IMR-90 (cell line): ENCODE results near the gene ACSS1. TPM values are rescaled to one million over a fixed set of nuclear protein-coding genes. Genes with fewer than 3 reads are reported as not detected.

Experiments used
- ATAC-seq: fragments of 200-7000 bp; cut with Tn5 transposase; 2 replicates; pipeline ENCODE4 v1.9.1; 2020; ENCODE audit warnings: low read depth, mild to moderate bottlenecking, moderate library complexity
- BruUV-seq: library from RNA; stranded (reverse); fragments of 400-500 nt; replicated peaks from 2 replicates; lab custom pipeline; 2021; lab: Mats Ljungman, UMichigan
- CTCF ChIA-PET: fragments of 300-600 bp; formaldehyde crosslinking; extraction: SDS; loops from one replicate; lab custom pipeline; 2021; ENCODE audit warnings: antibody characterized with exemption; lab: Yijun Ruan, JAX
- POLR2A ChIA-PET: fragments of 300-600 bp; sonication (Branson Sonifier 250); formaldehyde crosslinking; loops from one replicate; lab custom pipeline; 2022; ENCODE audit warnings: antibody characterized with exemption; ENCODE audit not compliant: unreplicated experiment; lab: Charles Lee
- DNase-seq: peaks from one replicate; pipeline ENCODE4 v3.0.0; 2013
- H2AFZ ChIP-seq: replicated peaks from 2 replicates; pipeline ENCODE3; 2013; ENCODE audit warnings: low read length, mild to moderate bottlenecking; ENCODE audit not compliant: poor library complexity
- H2AK5ac ChIP-seq: 2 replicates; pipeline ENCODE4 v1.6.1; 2013; ENCODE audit warnings: low read depth, low read length, inconsistent platforms
- H2AK9ac ChIP-seq: replicated peaks from 2 replicates; pipeline ENCODE3; 2013; ENCODE audit warnings: mild to moderate bottlenecking, low read depth, low read length, moderate library complexity; ENCODE audit not compliant: poor library complexity
- H2BK120ac ChIP-seq: 2 replicates; pipeline ENCODE4 v1.6.1; 2013; ENCODE audit warnings: low read depth, low read length, inconsistent platforms
- H2BK15ac ChIP-seq: 3 replicates; pipeline ENCODE4 v1.6.1; 2013; ENCODE audit warnings: low read depth, low read length, inconsistent platforms
- H2BK20ac ChIP-seq: 2 replicates; pipeline ENCODE4 v1.6.1; 2013; ENCODE audit warnings: low read depth, mild to moderate bottlenecking, inconsistent platforms, low read length, moderate library complexity
- H2BK5ac ChIP-seq: 2 replicates; pipeline ENCODE4 v1.6.1; 2013; ENCODE audit warnings: mild to moderate bottlenecking, low read depth, low read length, inconsistent platforms; ENCODE audit not compliant: poor library complexity, severe bottlenecking
- H3K14ac ChIP-seq: replicated peaks from 2 replicates; pipeline ENCODE4 v1.6.1; 2013; ENCODE audit warnings: low read depth, low read length, inconsistent platforms
- H3K18ac ChIP-seq: 2 replicates; pipeline ENCODE4 v1.6.1; 2013; ENCODE audit warnings: low read depth, low read length, control low read depth
- H3K23ac ChIP-seq: 2 replicates; pipeline ENCODE4 v1.6.1; 2013; ENCODE audit warnings: low read depth, low read length, inconsistent platforms
- H3K27ac ChIP-seq: 2 replicates; pipeline ENCODE4 v1.5.1; 2013; ENCODE audit warnings: mild to moderate bottlenecking, control low read depth, low read length; ENCODE audit not compliant: insufficient read depth
- H3K27me3 ChIP-seq: 2 replicates; pipeline ENCODE4 v1.6.1; 2013; ENCODE audit warnings: low read length; ENCODE audit not compliant: control insufficient read depth, insufficient read depth
- H3K36me3 ChIP-seq: 2 replicates; pipeline ENCODE4 v1.6.1; 2013; ENCODE audit warnings: low read length, mixed read lengths; ENCODE audit not compliant: control insufficient read depth, insufficient read depth
- H3K4ac ChIP-seq: 2 replicates; pipeline ENCODE4 v1.6.1; 2013; ENCODE audit warnings: low read depth, low read length, inconsistent platforms
- H3K4me1 ChIP-seq: 2 replicates; pipeline ENCODE4 v1.6.1; 2013; ENCODE audit warnings: low read length, mixed read lengths; ENCODE audit not compliant: control insufficient read depth, insufficient read depth
- H3K4me2 ChIP-seq: 2 replicates; pipeline ENCODE4 v1.6.1; 2013; ENCODE audit warnings: low read depth, mild to moderate bottlenecking, control low read depth, low read length, moderate library complexity
- H3K4me3 ChIP-seq: 2 replicates; pipeline ENCODE4 v1.5.1; 2013; ENCODE audit warnings: low read depth, mild to moderate bottlenecking, control low read depth, low read length, moderate library complexity; ENCODE audit not compliant: insufficient read depth
- H3K56ac ChIP-seq: 2 replicates; pipeline ENCODE4 v1.6.1; 2013; ENCODE audit warnings: low read length, inconsistent platforms; ENCODE audit not compliant: insufficient read depth; ENCODE audit errors: extremely low read depth
- H3K79me1 ChIP-seq, 2 experiments: 2 replicates each; pipeline ENCODE4 v1.6.1; 2013; ENCODE audit warnings: low read length in 2 of 2, inconsistent platforms in 1 of 2, low read depth in 1 of 2
- H3K9ac ChIP-seq: 2 replicates; pipeline ENCODE4 v1.6.1; 2013; ENCODE audit warnings: low read depth, low read length, control low read depth
- H3K9me1 ChIP-seq: 2 replicates; pipeline ENCODE4 v1.6.1; 2013; ENCODE audit warnings: low read length, inconsistent platforms; ENCODE audit not compliant: insufficient read depth
- H3K9me3 ChIP-seq: 2 replicates; pipeline ENCODE4 v1.6.1; 2013; ENCODE audit warnings: low read length; ENCODE audit not compliant: control insufficient read depth, insufficient read depth
- H4K20me1 ChIP-seq: 2 replicates; pipeline ENCODE4 v1.6.1; 2013; ENCODE audit warnings: low read length, inconsistent platforms; ENCODE audit not compliant: insufficient read depth
- H4K5ac ChIP-seq: 2 replicates; pipeline ENCODE4 v1.6.1; 2013; ENCODE audit warnings: mild to moderate bottlenecking, low read depth, low read length, control low read depth
- H4K8ac ChIP-seq, 2 experiments: 2 replicates each; pipeline ENCODE4 v1.6.1; 2013; ENCODE audit warnings: low read depth in 2 of 2, low read length in 2 of 2, control low read depth in 1 of 2, inconsistent platforms in 1 of 2
- H4K91ac ChIP-seq: 2 replicates; pipeline ENCODE4 v1.6.1; 2013; ENCODE audit warnings: low read depth, low read length, inconsistent platforms; ENCODE audit not compliant: insufficient read depth
- NFE2L2 ChIP-seq: fragments of 150-350 bp; IDR thresholded peaks from 2 replicates; pipeline ENCODE4 v1.6.1; 2016; ENCODE audit warnings: low read depth, mild to moderate bottlenecking, low read length
- RCOR1 ChIP-seq: IDR thresholded peaks from 2 replicates; pipeline ENCODE4 v1.6.1; 2012; ENCODE audit warnings: mild to moderate bottlenecking, low read length, improper control_type of control experiment; ENCODE audit not compliant: insufficient replicate concordance
- WGBS, 2 experiments: methylation state at CpG; one replicate each; pipeline versions ENCODE4 v1.1.5 to v1.1.7; 2013; ENCODE audit warnings: missing lambda C conversion rate in 2 of 2; ENCODE audit not compliant: insufficient read length in 1 of 2; ENCODE audit errors: extremely low coverage in 2 of 2; 5-methylcytosine and 5-hydroxymethylcytosine counted together
- dilution Hi-C: fragments of 300-500 bp; cut with HindIII; formaldehyde crosslinking; loops from one replicate; pipeline ENCODE4 v1.14.3; 2018; ENCODE audit warnings: low sequenced_read_pairs; ENCODE audit not compliant: unreplicated experiment
- in situ Hi-C: fragments of 300-500 bp; cut with MboI; formaldehyde crosslinking; loops from 3 replicates; pipeline ENCODE4 v1.14.3; 2019; ENCODE audit warnings: low sequenced_read_pairs, inconsistent platforms, mixed read lengths
- intact Hi-C: fragments of 100-400 bp; cut with micrococcal nuclease; formaldehyde crosslinking; loops from 2 replicates; pipeline ENCODE4 v1.10.0; 2022
- polyA plus RNA-seq, 3 experiments: library from polyadenylated mRNA; depleted of rRNA; stranded (reverse); fragments of >200 nt; gene quantifications; 2 replicates each; pipeline ENCODE4 v1.2.3, GENCODE V29; 2012; ENCODE audit warnings: low replicate concordance in 1 of 3
- total RNA-seq: library from RNA; depleted of rRNA; stranded (reverse); fragments of >200 nt; gene quantifications from 2 replicates; pipeline ENCODE4 v1.2.3, GENCODE V29; 2012

The ACSS1 gene
- total and polyA plus RNA-seq, 2 of the 4 experiments (the other 2 are of a cell fraction): 0.72 to 1.2 TPM

DNA sequence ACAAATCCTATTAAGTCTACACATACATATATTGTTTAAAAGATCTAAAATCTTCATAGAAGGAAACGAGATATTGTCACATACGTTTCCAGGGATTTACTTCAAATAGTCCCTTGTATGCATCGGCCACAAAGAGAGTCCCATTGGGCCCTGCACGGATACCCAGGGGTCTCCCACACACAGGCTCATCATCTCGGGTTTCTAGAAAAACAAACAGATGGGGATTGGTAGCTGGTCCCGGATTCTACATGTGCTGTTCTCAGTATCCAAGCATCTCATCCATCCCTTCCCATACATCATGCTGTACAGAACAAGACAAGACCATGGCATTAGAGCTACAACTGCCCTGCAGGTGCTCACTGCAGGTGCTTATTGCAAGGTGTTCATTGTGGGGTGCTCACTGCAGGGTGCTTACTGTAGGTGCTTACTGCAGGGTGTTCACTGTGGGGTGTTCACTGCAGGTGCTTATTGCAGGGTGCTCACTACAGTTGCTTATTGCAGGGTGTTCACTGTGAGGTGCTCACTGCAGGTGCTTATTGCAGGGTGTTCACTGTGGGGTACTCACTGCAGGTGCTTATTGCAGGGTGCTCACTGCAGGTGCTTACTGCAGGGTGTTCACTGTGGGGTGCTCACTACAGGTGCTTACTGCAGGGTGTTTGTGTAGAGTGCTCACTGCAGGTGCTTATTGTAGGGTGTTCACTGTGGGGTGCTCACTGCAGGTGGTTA is 86.4 kb downstream of the ACSS1 start:
- Histone ChIP-seq H3K14ac (no peak overlapping the region), H4K91ac (no peak overlapping the region), H2BK15ac (no peak overlapping the region), H2AK9ac (no peak overlapping the region), H3K9ac (no peak overlapping the region), H3K79me1 (peaks cover 0 to 5% of the 10 kb centered on the region in 2 experiments; a peak in 2 of 4 replicates), H3K36me3 (peaks cover 38% of the 10 kb centered on the region), H3K56ac (no peak overlapping the region), H2AK5ac (no peak overlapping the region), H3K4ac (no peak overlapping the region), H4K8ac (no peak overlapping the region), H2BK5ac (no peak overlapping the region), H3K9me3 (0 out of 2 replicates have a peak, but pooled peaks cover 2% of the 10 kb centered on the region), H4K20me1 (no peaks in the 10 kb centered on the region), H4K5ac (no peak overlapping the region), H2AFZ (no peak overlapping the region), H3K4me2 (no peak overlapping the region), H2BK120ac (no peak overlapping the region), H3K4me3 (no peak overlapping the region), H3K27ac (no peak overlapping the region), H3K9me1 (no peaks in the 10 kb centered on the region), H2BK20ac (no peak overlapping the region), H3K27me3 (no peaks in the 10 kb centered on the region), H3K18ac (no peak overlapping the region), H3K4me1 (no peaks in the 10 kb centered on the region), H3K23ac (no peak overlapping the region)
- ATAC-seq (no peak), DNase-seq (no peak)
- in situ Hi-C loops (no loop called here), dilution Hi-C loops (no loop called here), intact Hi-C loops (no loop called here)
- TF ChIP-seq RCOR1 (no peak), NFE2L2 (no peak)
- WGBS, 2 experiments: 50% methylated on average over 2 of the region's 6 CpGs; no CpG with 5 or more reads in 1 of the 2 experiments
- POLR2A ChIA-PET: no interaction called here
- BruUV-seq: no TSS peak
- CTCF ChIA-PET: no interaction called here
